HG03175 (cell line): Measurements from ENCODE around the gene AKAP12.
A peak's percentile ranks its signal among the peaks of the same experiment; 100 is the strongest.
"Not testable (repeated sequence)": the region's sequence is repeated elsewhere in the genome, so short reads cannot be mapped to it uniquely, and the experiment has no call there.

Experiments used
- ATAC-seq: cut with Tn5 transposase; IDR thresholded peaks from one replicate; pipeline ENCODE4 v1.9.1; 2021; ENCODE audit warnings: mild to moderate bottlenecking, moderate library complexity; ENCODE audit not compliant: unreplicated experiment

The AKAP12 gene

GRCh38 chr6:151375833-151376232, 136.1 kb downstream of the AKAP12 start:
- no peak for ATAC-seq

GRCh38 chr6:151376440-151376839, 136.7 kb downstream of the AKAP12 start:
- peak; percentile 39 for ATAC-seq

GRCh38 chr6:151377095-151377494, 137.3 kb downstream of the AKAP12 start:
- no peak for ATAC-seq

- peak; percentile 70 for ATAC-seq
Observed at GRCh38 chr6:151379933-151380847, 140.4 kb downstream of the AKAP12 start.

- no peak for ATAC-seq
Observed at GRCh38 chr6:151380848-151381205, 141.1 kb downstream of the AKAP12 start.

GRCh38 chr6:151381722-151382121, 142.0 kb downstream of the AKAP12 start:
- no peak for ATAC-seq

- not testable (repeated sequence) for ATAC-seq
Observed at GRCh38 chr6:151382631-151383030, 142.9 kb downstream of the AKAP12 start.

- no peak for ATAC-seq
Observed at GRCh38 chr6:151384151-151384550, 144.4 kb downstream of the AKAP12 start.

- no peak for ATAC-seq
Observed at GRCh38 chr6:151385177-151385576, 145.4 kb downstream of the AKAP12 start.

- no peak for ATAC-seq
Observed at GRCh38 chr6:151387175-151387970, 147.6 kb downstream of the AKAP12 start.

GRCh38 chr6:151388236-151388635, 148.5 kb downstream of the AKAP12 start:
- no peak for ATAC-seq

- no peak for ATAC-seq
Observed at GRCh38 chr6:151388997-151389617, 149.3 kb downstream of the AKAP12 start.

- ATAC-seq = peak; percentile 60
Observed at GRCh38 chr6:151389618-151390275, 150.0 kb downstream of the AKAP12 start.

- ATAC-seq = peak; percentile 78
Observed at GRCh38 chr6:151390276-151390850, 150.6 kb downstream of the AKAP12 start.

GRCh38 chr6:151390851-151391470, 151.2 kb downstream of the AKAP12 start:
- peak; percentile 13 for ATAC-seq

- peak; percentile 16 for ATAC-seq
Observed at GRCh38 chr6:151391471-151392413, 152.0 kb downstream of the AKAP12 start, which contains the start of gene ZBTB2. ZBTB2 (minus strand) TSS chr6:151391559; CDS start chr6:151373637, 17,922 bp downstream.

- no peak for ATAC-seq
Observed at GRCh38 chr6:151392427-151392826, 152.7 kb downstream of the AKAP12 start.

- no peak for ATAC-seq
Observed at GRCh38 chr6:151393410-151393809, 153.6 kb downstream of the AKAP12 start.

GRCh38 chr6:151399679-151400078, 159.9 kb downstream of the AKAP12 start:
- ATAC-seq = no peak
